GM12878 (cell line): Measurements from ENCODE around the gene THAP4. TPM values are rescaled to one million over a fixed set of nuclear protein-coding genes. Genes with fewer than 3 reads are reported as not detected.

Experiments
- ATAC-seq: fragments of 200-7000 bp; cut with Tn5 transposase; 3 replicates; pipeline ENCODE4 v1.9.1; 2020; ENCODE audit warnings: mild to moderate bottlenecking, moderate library complexity
- BruUV-seq: library from RNA; stranded (reverse); fragments of 400-500 nt; replicated peaks from 2 replicates; lab custom pipeline; 2021; lab: Mats Ljungman, UMichigan
- CTCF ChIA-PET: fragments of 300-600 bp; sonication (Branson Sonifier 250); formaldehyde crosslinking; extraction: SDS; loops from one replicate; lab custom pipeline; 2021; ENCODE audit warnings: inconsistent platforms; lab: Yijun Ruan, JAX
- POLR2A ChIA-PET: fragments of 350-600 bp; formaldehyde crosslinking; extraction: SDS; loops from one replicate; lab custom pipeline; 2021; ENCODE audit warnings: inconsistent platforms; lab: Charles Lee
- RAD21 ChIA-PET: fragments of 300-600 bp; sonication (Branson Sonifier 250); formaldehyde crosslinking; loops from one replicate; lab custom pipeline; 2023; ENCODE audit warnings: antibody characterized with exemption; ENCODE audit not compliant: unreplicated experiment; lab: Charles Lee
- SMC1A ChIA-PET: fragments of 300-600 bp; sonication (Branson Sonifier 250); formaldehyde crosslinking; loops from one replicate; lab custom pipeline; 2023; ENCODE audit not compliant: unreplicated experiment, uncharacterized antibody; lab: Charles Lee
- DNase-seq: peaks from one replicate; pipeline ENCODE4 v3.0.0-alpha.2; 2011; ENCODE audit warnings: low read depth, low spot score
- FAIRE-seq: peaks from 3 replicates; lab custom pipeline; 2011; peaks lifted over from hg19 to GRCh38; lab: Jason Lieb, UNC
- H2AFZ ChIP-seq: 2 replicates; pipeline ENCODE4 v1.6.0; 2011; ENCODE audit warnings: low read depth, low read length, control low read depth; ENCODE audit not compliant: control insufficient read depth
- H3K27ac ChIP-seq: 2 replicates; pipeline ENCODE4 v1.5.1; 2011; ENCODE audit warnings: control low read depth; ENCODE audit not compliant: control insufficient read depth, insufficient read depth
- H3K27me3 ChIP-seq, 2 experiments: replicated peaks in 1 of 2; 2 replicates each; pipeline versions ENCODE4 v1.6.0 to v1.6.1; 2011; ENCODE audit warnings: low read length in 1 of 2; ENCODE audit not compliant: control insufficient read depth in 2 of 2, insufficient read depth in 2 of 2
- H3K36me3 ChIP-seq, 2 experiments: 2 replicates each; pipeline ENCODE4 v1.5.1; 2011; ENCODE audit warnings: low read length in 1 of 2; ENCODE audit not compliant: control insufficient read depth in 2 of 2, insufficient read depth in 2 of 2
- H3K4me1 ChIP-seq: 2 replicates; pipeline ENCODE4 v1.6.1; 2011; ENCODE audit warnings: mild to moderate bottlenecking, low read length, moderate library complexity, mixed read lengths; ENCODE audit not compliant: control insufficient read depth, insufficient read depth
- H3K4me2 ChIP-seq: 2 replicates; pipeline ENCODE4 v1.6.0; 2011; ENCODE audit warnings: control low read depth; ENCODE audit not compliant: control insufficient read depth, insufficient read depth
- H3K4me3 ChIP-seq: fragments of 200-600 bp; sonication (generic); 2 replicates; pipeline ENCODE4 v1.5.1; 2016
- H3K79me2 ChIP-seq: 2 replicates; pipeline ENCODE4 v1.6.0; 2011; ENCODE audit warnings: low read length; ENCODE audit not compliant: control insufficient read depth, insufficient read depth
- H3K9ac ChIP-seq: 2 replicates; pipeline ENCODE4 v1.8.0; 2011; ENCODE audit warnings: low read length, control low read depth, mixed read lengths; ENCODE audit not compliant: control insufficient read depth, insufficient read depth
- H3K9me3 ChIP-seq: replicated peaks from 3 replicates; pipeline ENCODE4 v1.5.1; 2011; ENCODE audit warnings: mild to moderate bottlenecking, low read length; ENCODE audit not compliant: control insufficient read depth, insufficient read depth
- H4K20me1 ChIP-seq: 2 replicates; pipeline ENCODE4 v1.6.0; 2011; ENCODE audit not compliant: control insufficient read depth, insufficient read depth
- BACH1 ChIP-seq: fragments of 450-650 bp; IDR thresholded peaks from 2 replicates; pipeline ENCODE4 v1.6.1; 2017; ENCODE audit warnings: mild to moderate bottlenecking, borderline replicate concordance
- CHD1 ChIP-seq: IDR thresholded peaks from 2 replicates; pipeline ENCODE4 v1.6.1; 2012; ENCODE audit warnings: low read depth, low read length, improper control_type of control experiment
- KDM1A ChIP-seq: fragments of 200-600 bp; sonication (generic); IDR thresholded peaks from 2 replicates; pipeline ENCODE4 v1.6.1; 2016; ENCODE audit warnings: borderline replicate concordance
- PKNOX1 ChIP-seq: fragments of 450-650 bp; IDR thresholded peaks from 2 replicates; pipeline ENCODE4 v1.6.1; 2016; ENCODE audit warnings: mild to moderate bottlenecking
- POLR2AphosphoS2 ChIP-seq: IDR thresholded peaks from 2 replicates; pipeline ENCODE4 v1.6.1; 2011; ENCODE audit warnings: low read depth, mild to moderate bottlenecking, low read length, improper control_type of control experiment, moderate library complexity
- WGBS: methylation state at CpG from one replicate; pipeline ENCODE4 v1.1.6; 2016; ENCODE audit warnings: low lambda C conversion rate; ENCODE audit not compliant: insufficient replicate concordance, insufficient coverage; ENCODE audit errors: missing lambda C conversion rate; 5-methylcytosine and 5-hydroxymethylcytosine counted together
- in situ Hi-C: fragments of 300-500 bp; cut with MboI; formaldehyde crosslinking; loops from 9 replicates; pipeline ENCODE4 v1.14.3; 2018; ENCODE audit warnings: mixed read lengths
- intact Hi-C: fragments of 100-400 bp; cut with micrococcal nuclease; formaldehyde crosslinking; loops from one replicate; pipeline ENCODE4 v1.14.2; 2022; ENCODE audit not compliant: unreplicated experiment
- polyA plus RNA-seq, 11 experiments: library from polyadenylated mRNA; depleted of rRNA in 4 of 11; unstranded in 6 of 11; stranded (reverse) in 5 of 11; fragments of >200 nt; fragmentation: Nextera tagmentation in 4 of 11; fragmentation: Illumina TruSeq in 1 of 11; extraction: Ambion mirVana in 4 of 11; extraction: Trizol in 1 of 11; gene quantifications; 1 replicate in 1 of 11; 2 replicates in 10 of 11; pipeline versions ENCODE4 v1.2.1 to v1.2.3, GENCODE V29; 2011 to 2016; ENCODE audit warnings: inconsistent platforms in 2 of 11, missing spikeins in 2 of 11, low read depth in 1 of 11
- total RNA-seq, 4 experiments: library from RNA; depleted of rRNA in 3 of 4; stranded (reverse); fragments of >200 nt in 3 of 4; fragmentation: Illumina TruSeq in 1 of 4; extraction: Trizol in 1 of 4; gene quantifications; 2 replicates each; pipeline versions ENCODE4 v1.2.1 to v1.2.3, GENCODE V29; 2013 to 2021
- TF ChIP-seq, protein P1 (sequence below): IDR thresholded peaks from 2 replicates; pipeline ENCODE4 v1.6.1; 2012; ENCODE audit warnings: low read depth, low read length, improper control_type of control experiment

The THAP4 gene
- total and polyA plus RNA-seq, 10 of the 15 experiments (the other 5 are each of a cell fraction or from before 2014, with no cell fraction given): 12.9 to 67.7 (median 44.5) TPM

DNA sequence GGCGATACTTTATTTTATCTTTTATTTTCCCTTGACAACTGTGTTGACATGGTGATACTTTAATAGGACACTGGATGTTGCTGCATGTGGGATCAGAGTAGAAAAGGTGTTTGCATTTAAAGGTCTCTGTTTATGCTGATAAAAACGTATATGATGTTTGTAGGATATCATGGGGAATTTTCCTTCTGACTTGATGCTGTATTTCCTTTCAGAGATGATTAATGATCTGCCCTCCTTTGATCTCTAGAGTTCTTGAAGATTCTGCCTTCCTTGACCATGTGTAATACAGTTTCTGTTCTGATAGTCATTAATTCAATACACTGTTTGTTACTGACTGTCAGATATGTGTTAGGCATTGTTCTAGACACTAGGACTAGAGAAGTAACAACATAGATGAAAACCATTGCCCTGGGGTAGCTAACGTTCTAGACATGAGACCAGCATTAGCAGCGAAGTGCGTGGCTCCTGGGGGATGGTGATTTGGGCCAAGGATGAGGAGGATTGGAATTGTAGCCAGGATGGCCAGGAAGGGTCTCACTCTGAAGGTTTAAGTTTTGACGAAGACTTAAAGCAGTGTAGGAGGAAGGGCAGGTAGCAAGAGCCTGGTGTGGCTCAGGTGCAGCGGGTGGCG is 3.3 kb upstream of the THAP4 start:
- peaks cover 2 to 3% of the 10 kb centered on the region in 2 experiments; a peak in 1 of 4 replicates for H3K36me3 ChIP-seq
- POLR2A ChIA-PET: interaction anchor here (0.6 kb wide), 1 partner anchor 62 kb away, joined by 3 read pairs; no protein-coding TSS in a partner anchor
- peaks cover 70% of the 10 kb centered on the region for H3K79me2 ChIP-seq
- no peak overlapping the region for H3K27ac ChIP-seq
- intact Hi-C loops: no loop called here
- DNase-seq (no peak), ATAC-seq (no peak)
- H3K4me1 ChIP-seq: peaks cover 8% of the 10 kb centered on the region
- RAD21 ChIA-PET: no interaction called here
- SMC1A ChIA-PET: interaction anchor here (1.0 kb wide), 1 partner anchor 9 kb away, joined by 3 read pairs; no protein-coding TSS in a partner anchor
- no TSS peak for BruUV-seq
- H3K9me3 ChIP-seq: no peaks in the 10 kb centered on the region; the same call in 1 of the 3 replicates
- H3K4me2 ChIP-seq: no peak overlapping the region
- H2AFZ ChIP-seq: no peak overlapping the region
- H3K27me3 ChIP-seq: no peaks in the 10 kb centered on the region
- no peak for TF ChIP-seq KDM1A
- TF ChIP-seq PKNOX1: peak; percentile 45; the same call in 1 of the 2 replicates
- TF ChIP-seq CHD1: no peak
- TF ChIP-seq, all 136 proteins: peak for 1
- Histone ChIP-seq H4K20me1 (no peaks in the 10 kb centered on the region), H3K9ac (no peak overlapping the region), H3K4me3 (no peak overlapping the region)
- in situ Hi-C loops: no loop called here
- CTCF ChIA-PET: no interaction called here
- 97% methylated on average over 8 of the region's 8 CpGs for WGBS
- no peak for FAIRE-seq

DNA sequence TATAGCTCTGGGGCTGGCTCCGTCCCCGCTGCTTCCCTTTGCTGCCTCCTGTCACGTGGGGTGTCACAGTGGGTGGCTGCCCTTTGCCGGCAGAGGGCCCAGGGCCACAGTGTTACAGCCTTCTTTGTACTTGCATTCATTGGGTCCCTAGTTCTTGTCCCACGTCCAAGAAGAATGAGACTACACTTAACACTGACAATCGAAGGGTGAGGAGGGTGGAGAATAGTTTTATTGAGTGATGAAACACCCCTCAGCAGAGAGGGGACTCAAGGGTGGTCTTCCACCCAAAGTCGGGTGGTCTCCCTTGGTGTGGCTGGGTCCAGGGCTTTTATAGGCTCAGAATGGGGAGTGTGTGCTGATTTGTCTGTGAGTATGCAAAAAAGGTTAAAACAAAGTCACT is 2.4 kb upstream of the THAP4 start:
- ChIA-PET SMC1A (no interaction called here), RAD21 (no interaction called here), CTCF (no interaction called here), POLR2A (interaction anchor here (0.5 to 0.6 kb wide), 2 partner anchors 119 to 148 kb away, joined by 3 read pairs; no protein-coding TSS in a partner anchor)
- Histone ChIP-seq H3K4me3 (no peak overlapping the region), H3K79me2 (peaks cover 75% of the 10 kb centered on the region), H3K9ac (no peak overlapping the region), H3K4me2 (no peak overlapping the region; the same call in none of the 2 replicates), H3K4me1 (peaks cover 11% of the 10 kb centered on the region), H3K27ac (no peak overlapping the region), H3K27me3 (no peaks in the 10 kb centered on the region), H4K20me1 (no peaks in the 10 kb centered on the region), H2AFZ (no peak overlapping the region), H3K36me3 (peaks cover 2 to 3% of the 10 kb centered on the region in 2 experiments; a peak in 1 of 4 replicates), H3K9me3 (no peaks in the 10 kb centered on the region; the same call in 1 of the 3 replicates)
- in situ Hi-C loops (no loop called here), intact Hi-C loops (no loop called here)
- TF ChIP-seq POLR2AphosphoS2: no peak
- TF ChIP-seq KDM1A: no peak
- no peak for TF ChIP-seq BACH1
- TF ChIP-seq, protein P1, sequence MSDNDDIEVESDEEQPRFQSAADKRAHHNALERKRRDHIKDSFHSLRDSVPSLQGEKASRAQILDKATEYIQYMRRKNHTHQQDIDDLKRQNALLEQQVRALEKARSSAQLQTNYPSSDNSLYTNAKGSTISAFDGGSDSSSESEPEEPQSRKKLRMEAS: no peak
- FAIRE-seq: no peak
- no peak for ATAC-seq
- 88% methylated on average over 7 of the region's 7 CpGs for WGBS
- DNase-seq: no peak
- BruUV-seq: no TSS peak
